ENCODE results near the gene MAP4K2. TPM values are rescaled to one million over a fixed set of nuclear protein-coding genes. Genes with fewer than 3 reads are reported as not detected.

The MAP4K2 gene
- polyA plus RNA-seq, 10 donors: 8.2 to 19.4 (median 11.7) TPM

GRCh38 chr11:64793271-64794160 lies 9.5 kb downstream of the MAP4K2 start:
- DNase-seq: peak in 2 of 3 donors; percentile 44 to 74

- no peak for DNase-seq
Observed at GRCh38 chr11:64792482-64792881, 10.5 kb downstream of the MAP4K2 start.

DNA sequence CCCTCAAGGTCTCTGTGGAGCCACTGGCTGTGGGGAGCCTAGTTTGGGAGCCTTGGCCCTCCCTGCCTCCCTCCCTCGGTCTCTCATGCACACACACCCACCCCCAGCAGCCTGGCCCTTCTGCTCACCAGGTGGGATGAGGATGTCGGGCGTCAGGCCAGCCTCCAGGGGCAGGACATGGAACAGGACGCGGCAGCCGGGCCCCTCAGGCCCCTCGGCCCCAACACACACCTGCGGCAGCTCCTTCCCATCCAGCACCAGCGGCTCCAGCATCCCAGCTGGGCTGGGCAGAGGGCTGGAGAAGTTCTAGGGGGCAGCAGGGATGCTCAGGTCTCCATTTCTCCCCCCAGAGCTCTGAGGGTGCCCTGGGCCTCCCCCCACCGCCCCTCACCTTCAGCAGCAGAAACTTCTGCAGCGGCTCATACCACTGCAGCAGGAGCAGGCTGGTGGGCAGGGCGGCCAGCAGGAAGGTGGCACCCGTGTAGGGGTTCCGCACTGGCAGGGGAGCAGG lies 11.2 kb downstream of the MAP4K2 start:
- DNase-seq: no peak

DNA sequence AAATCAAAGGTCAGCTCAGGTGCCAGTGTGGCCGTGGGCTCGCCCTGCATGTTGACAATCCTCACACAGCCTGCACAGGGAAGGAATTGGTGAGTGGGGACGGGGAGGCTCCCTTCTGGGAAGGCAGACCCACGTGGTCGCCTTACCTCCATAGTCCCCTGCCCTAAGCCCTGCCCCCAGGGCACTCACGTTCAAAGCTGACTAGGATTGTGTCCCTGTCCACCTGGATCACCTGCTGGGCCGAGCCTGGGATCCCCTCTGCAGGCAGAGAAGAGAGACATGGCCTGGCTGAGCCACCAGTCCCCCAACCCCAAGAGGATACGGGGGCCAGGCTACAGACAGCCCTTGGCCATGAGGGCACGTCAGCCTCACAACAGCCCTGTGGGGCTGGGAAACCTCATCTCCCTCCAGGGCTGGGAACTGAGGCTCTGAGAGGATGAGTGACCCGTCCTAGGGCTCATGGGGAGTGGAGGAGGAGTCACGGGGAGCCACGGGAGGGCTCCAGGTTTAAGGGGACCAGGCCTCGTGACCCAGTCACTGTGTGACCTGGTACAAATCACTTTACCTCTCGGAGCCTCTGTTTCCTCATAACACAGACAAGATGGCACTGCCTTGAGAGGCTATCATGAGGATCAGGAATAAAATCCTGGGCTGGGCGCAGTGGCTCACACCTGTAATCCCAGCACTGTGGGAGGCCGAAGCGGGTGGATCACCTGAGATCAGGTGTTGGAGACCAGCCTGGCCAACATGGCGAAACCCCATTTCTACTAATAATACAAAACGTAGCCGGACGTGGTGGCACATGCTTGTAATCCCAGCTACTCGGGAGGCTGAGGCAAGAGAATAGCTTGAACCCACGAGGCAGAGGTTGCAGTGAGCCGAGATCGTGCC lies 12.6 kb downstream of the MAP4K2 start:
- no peak for DNase-seq

DNA sequence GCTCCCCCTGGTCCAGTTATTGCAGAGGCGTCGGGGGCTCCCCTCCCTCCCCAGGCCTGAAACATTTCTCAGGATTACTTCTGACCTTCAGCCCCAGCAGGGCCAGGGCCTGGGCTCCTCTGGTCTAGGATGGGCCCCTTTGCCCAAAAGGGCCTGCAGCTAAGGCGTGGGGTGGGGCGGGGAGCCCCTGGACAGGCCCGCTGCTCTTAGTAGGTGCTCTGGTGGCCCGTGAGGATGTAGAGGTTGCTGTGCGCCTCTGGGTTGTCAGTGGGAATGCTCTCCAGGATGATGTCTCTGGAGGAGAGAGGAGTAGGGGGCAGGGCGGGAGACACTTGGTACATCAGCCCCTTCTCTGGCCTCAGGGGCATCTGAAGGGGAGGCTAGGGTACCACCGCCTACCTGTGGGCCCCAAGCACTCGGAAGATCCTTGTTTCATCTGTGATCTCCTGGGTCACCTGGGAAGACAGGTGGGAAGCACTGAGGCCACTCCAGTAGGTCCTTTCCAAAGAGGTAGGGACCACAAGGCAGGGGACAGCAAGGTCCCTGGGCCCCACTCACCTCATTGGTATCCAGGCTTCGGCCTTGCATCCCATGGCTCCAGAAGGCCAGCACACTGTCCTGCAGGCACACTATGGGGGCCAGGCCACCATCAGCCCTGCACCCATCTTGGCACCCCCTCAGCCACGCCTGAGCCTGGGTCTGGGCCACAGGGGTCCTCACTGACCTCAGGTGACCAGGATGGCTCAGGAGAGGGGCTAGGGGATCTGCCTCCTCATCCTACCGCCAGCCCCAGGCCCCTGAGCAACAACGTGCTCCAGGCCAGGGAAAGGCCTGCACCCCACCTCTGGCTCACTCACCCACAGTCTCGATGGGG lies 13.4 kb downstream of the MAP4K2 start:
- DNase-seq: no peak

- DNase-seq: no peak
Observed at GRCh38 chr11:64788321-64789215, 14.4 kb downstream of the MAP4K2 start.

- peak in 2 of 3 donors; percentile 46 to 65 for DNase-seq
Observed at GRCh38 chr11:64787526-64788320, 15.3 kb downstream of the MAP4K2 start.

- DNase-seq: no peak
Observed at GRCh38 chr11:64786308-64786707, 16.7 kb downstream of the MAP4K2 start.

- no peak for DNase-seq
Observed at GRCh38 chr11:64784813-64785581, 18.0 kb downstream of the MAP4K2 start.

DNA sequence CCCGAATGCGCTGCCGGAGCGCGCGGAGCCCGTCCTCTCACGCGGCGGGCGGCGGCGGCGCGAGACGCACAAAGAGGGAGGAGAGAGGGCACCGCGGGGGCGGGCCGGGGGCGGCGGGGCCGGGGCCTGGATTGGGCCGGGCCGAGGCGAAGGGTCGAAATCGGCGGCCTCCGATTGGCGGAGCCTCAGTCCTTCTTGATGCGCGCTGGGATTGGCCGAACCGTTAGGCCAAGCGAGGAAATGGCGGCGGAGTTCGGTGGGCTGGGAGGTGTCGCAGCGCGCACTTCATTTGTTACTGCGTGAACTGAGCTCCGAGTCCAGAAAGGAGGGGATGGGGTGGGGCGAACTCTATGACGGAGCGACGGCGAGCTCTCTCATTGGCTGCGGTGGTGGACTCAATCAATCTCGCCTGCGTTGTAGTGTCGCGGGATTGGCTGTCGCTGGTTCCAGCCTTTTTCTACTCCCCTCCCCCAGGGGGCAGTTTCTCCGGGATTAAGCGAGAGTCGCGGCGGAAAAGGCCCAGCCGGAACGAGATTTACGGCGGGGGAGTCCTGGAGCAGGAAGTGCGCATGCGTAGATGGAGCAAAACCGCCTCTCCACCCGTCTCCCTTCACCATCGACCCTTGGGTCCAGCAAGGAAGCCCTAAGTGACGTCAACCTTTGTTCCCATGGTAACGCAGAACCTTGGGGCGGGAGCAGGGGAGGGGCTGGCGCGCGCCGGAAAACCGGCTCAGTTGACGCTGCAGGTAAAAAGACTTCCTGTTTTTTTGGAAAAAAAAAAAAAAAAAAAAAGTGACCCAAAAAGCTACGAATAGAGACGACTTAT lies 24.3 kb downstream of the MAP4K2 start, which contains the start of gene SF1:
Gene SF1, minus strand, starts transcription at position 70 of the 826 bp plus-strand sequence. CDS start 150 bp downstream, outside the sequence.
- peak; percentile 100 for DNase-seq

- no peak for DNase-seq
Observed at GRCh38 chr11:64778223-64778472, 24.9 kb downstream of the MAP4K2 start.

DNA sequence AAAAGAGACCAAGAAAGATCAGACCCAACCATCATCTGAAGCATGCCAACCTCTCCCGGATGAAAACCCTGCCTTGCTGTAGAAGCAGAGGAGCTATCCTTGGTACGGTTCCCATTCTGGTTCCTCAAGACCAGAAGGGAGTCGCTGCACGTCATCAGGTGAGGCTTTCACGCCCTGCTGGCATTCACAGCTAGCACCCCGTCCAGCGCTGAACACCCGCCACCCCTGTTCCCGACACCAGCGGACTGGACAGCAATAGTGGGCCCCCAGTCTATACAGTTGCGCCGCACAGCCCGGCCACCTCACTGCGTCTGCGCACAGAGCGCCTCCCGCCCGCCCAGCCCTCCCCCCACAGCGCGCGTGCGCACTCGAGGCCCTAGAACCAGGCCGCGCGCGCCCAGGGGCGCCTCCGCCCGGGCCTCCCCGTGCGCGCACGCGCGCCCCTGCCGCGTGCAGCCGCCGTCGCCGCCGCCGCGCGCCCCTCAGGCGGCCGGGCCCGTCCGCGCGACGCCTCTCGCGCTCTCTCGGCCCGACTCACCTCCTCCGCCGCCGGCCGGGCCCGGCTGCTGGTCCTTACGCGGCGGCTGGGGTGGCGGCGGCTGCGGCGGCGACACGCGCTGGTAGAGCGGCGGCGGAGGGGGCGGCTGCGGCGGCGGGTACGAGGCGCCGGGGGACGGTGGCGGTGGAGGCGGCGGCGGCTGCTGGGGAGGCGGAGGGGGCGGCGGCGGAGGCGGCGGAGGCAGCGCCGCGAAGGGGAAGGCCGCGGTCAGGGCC lies 25.4 kb downstream of the MAP4K2 start:
- DNase-seq: peak; percentile 87 to 96 (median 95)

GRCh38 chr11:64776875-64777274 lies 26.1 kb downstream of the MAP4K2 start:
- DNase-seq: no peak

GRCh38 chr11:64776425-64776824 lies 26.6 kb downstream of the MAP4K2 start:
- DNase-seq: no peak

DNA sequence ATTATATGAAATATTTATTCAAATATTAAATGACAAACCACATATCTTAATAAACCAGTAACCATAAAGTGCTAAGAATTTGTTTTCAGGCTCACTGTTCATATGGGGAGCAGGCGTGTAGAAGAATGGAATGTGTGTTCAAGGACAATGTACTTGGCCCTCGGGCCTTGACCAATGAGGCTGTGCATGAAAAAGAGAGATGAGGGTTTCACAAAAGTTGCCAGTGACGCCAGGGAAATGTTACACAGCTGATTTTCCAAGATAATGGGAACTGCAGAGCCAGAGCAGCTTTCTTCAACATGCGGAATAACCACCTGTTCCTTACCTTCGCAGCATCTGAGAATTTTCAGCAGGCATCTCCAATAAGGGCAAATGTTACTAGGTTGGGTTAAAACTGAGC lies 28.9 kb downstream of the MAP4K2 start:
- no peak for DNase-seq

DNA sequence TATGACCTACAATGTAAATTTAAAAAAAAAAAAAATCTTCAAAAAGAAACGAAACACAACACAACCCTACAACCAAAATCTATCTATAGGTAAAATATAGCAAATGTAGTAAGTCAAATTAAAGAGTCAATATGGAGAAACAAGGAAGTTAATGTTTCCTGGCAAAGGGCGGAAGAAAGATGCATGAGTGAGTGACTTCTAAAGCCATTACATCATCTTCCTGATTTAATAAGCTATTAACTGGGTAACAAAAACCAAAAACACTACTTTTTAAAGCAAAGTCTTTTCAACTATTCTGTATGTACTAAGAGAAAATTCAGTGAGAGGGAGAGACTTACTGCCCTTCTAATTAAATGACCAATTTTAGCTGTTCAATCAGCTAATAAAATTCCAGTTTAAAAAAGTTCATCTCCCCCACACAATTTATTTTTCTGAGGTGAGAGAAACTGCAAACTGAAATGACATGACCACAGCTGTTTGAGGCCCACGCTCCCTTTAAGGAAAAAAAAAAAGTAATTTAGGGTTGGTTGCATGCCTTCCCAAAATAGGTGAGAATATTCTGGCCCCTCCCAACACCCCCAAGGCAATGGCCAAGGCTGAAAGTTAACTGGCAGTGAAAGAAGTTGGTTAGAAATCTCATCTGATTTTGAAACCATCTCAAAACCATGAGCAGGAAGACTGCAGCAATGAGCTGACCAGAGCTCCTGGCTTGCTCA lies 30.6 kb downstream of the MAP4K2 start:
- no peak for DNase-seq
